SK-N-SH (cell line): ENCODE measurements around the gene C9orf50. TPM values are rescaled to one million over a fixed set of nuclear protein-coding genes. Genes with fewer than 3 reads are reported as not detected.

Experiments
- CTCF ChIA-PET: fragments of 300-600, 350-600 bp; formaldehyde crosslinking; extraction: SDS; loops from one replicate; lab custom pipeline; 2021; lab: Yijun Ruan, JAX
- POLR2A ChIA-PET: fragments of 350-600 bp; sonication (Branson Sonifier 250); formaldehyde crosslinking; extraction: SDS; loops from one replicate; lab custom pipeline; 2020; ENCODE audit warnings: antibody characterized with exemption, inconsistent platforms; lab: Yijun Ruan, JAX
- DNase-seq: peaks from one replicate; pipeline ENCODE4 v3.0.0; 2012
- H2AFZ ChIP-seq: fragments of 200-600 bp; sonication (generic); 2 replicates; pipeline ENCODE4 v1.8.1; 2016; ENCODE audit warnings: antibody characterized with exemption, mild to moderate bottlenecking, low read depth
- H3F3A ChIP-seq: fragments of 200-600 bp; sonication (generic); replicated peaks from 2 replicates; pipeline ENCODE3; 2016; ENCODE audit warnings: antibody characterized with exemption, mild to moderate bottlenecking; ENCODE audit not compliant: insufficient read depth
- H3K27ac ChIP-seq, 2 experiments: fragments of 200-500 bp in 1 of 2; fragments of 200-600 bp in 1 of 2; sonication (Bioruptor generic) in 1 of 2; sonication (generic), shearing (Covaris generic) in 1 of 2; 2 replicates each; pipeline versions ENCODE4 v1.5.1 to v1.6.1; 2014 to 2016; ENCODE audit warnings: low read depth in 2 of 2, inconsistent platforms in 1 of 2, low read length in 1 of 2, mild to moderate bottlenecking in 1 of 2, mixed read lengths in 1 of 2
- H3K27me3 ChIP-seq: fragments of 200-600 bp; sonication (generic), shearing (Covaris generic); 2 replicates; pipeline ENCODE4 v1.6.1; 2016; ENCODE audit warnings: mixed run types; ENCODE audit not compliant: insufficient read depth
- H3K36me3 ChIP-seq, 2 experiments: fragments of 200-500 bp in 1 of 2; fragments of 200-600 bp in 1 of 2; sonication (Bioruptor generic) in 1 of 2; sonication (generic) in 1 of 2; replicated peaks in 1 of 2; 2 replicates each; pipeline versions ENCODE3 to v1.5.1; 2014 to 2016; ENCODE audit warnings: low read length in 1 of 2, mild to moderate bottlenecking in 1 of 2; ENCODE audit not compliant: insufficient read depth in 2 of 2, control insufficient read depth in 1 of 2
- H3K4me1 ChIP-seq, 2 experiments: fragments of 200-500 bp in 1 of 2; fragments of 200-600 bp in 1 of 2; sonication (Bioruptor generic) in 1 of 2; sonication (generic), shearing (Covaris generic) in 1 of 2; 2 replicates each; pipeline versions ENCODE4 v1.5.1 to v1.6.1; 2014 to 2016; ENCODE audit warnings: low read depth in 1 of 2, low read length in 1 of 2, mixed run types in 1 of 2; ENCODE audit not compliant: insufficient read depth in 2 of 2, control insufficient read depth in 1 of 2
- H3K4me2 ChIP-seq: fragments of 200-600 bp; sonication (generic), shearing (Covaris generic); 2 replicates; pipeline ENCODE4 v1.6.1; 2017; ENCODE audit warnings: mixed run types
- H3K4me3 ChIP-seq, 2 experiments: fragments of 200-500 bp in 1 of 2; fragments of 200-600 bp in 1 of 2; sonication (Bioruptor generic) in 1 of 2; sonication (generic), shearing (Covaris generic) in 1 of 2; 2 replicates each; pipeline versions ENCODE4 v1.5.1 to v1.8.1; 2014 to 2016; ENCODE audit warnings: low read depth in 2 of 2, inconsistent platforms in 1 of 2, low read length in 1 of 2, mild to moderate bottlenecking in 1 of 2, mixed read lengths in 1 of 2, moderate library complexity in 1 of 2
- H3K79me2 ChIP-seq: fragments of 200-600 bp; sonication (generic); 2 replicates; pipeline ENCODE4 v1.8.1; 2017; ENCODE audit warnings: mild to moderate bottlenecking; ENCODE audit not compliant: insufficient read depth
- H3K9ac ChIP-seq: fragments of 200-600 bp; sonication (generic); 2 replicates; pipeline ENCODE4 v1.6.1; 2017; ENCODE audit warnings: mixed run types
- H3K9me2 ChIP-seq: fragments of 200-600 bp; sonication (generic); 2 replicates; pipeline ENCODE4 v1.6.1; 2017; ENCODE audit warnings: mixed run types
- H3K9me3 ChIP-seq: fragments of 200-600 bp; sonication (generic); 2 replicates; pipeline ENCODE4 v1.6.1; 2017; ENCODE audit warnings: mixed run types, mild to moderate bottlenecking, moderate library complexity
- H4K20me1 ChIP-seq: fragments of 200-600 bp; sonication (generic); 2 replicates; pipeline ENCODE4 v1.6.1; 2017; ENCODE audit warnings: mild to moderate bottlenecking, mixed run types; ENCODE audit not compliant: insufficient read depth
- EP300 ChIP-seq, 2 experiments: IDR thresholded peaks; 2 replicates each; pipeline versions ENCODE4 v1.4.0 to v1.6.1; 2012; ENCODE audit warnings: borderline replicate concordance in 1 of 2, low read depth in 1 of 2, low read length in 1 of 2
- FOSL2 ChIP-seq: IDR thresholded peaks from 2 replicates; pipeline ENCODE4 v1.4.0; 2012; ENCODE audit warnings: low read depth, mild to moderate bottlenecking, moderate library complexity, borderline replicate concordance
- FOXM1 ChIP-seq: IDR thresholded peaks from 2 replicates; pipeline ENCODE4 v1.4.0; 2012; ENCODE audit warnings: low read depth, mild to moderate bottlenecking
- GABPA ChIP-seq: IDR thresholded peaks from 2 replicates; pipeline ENCODE4 v1.4.0; 2012; ENCODE audit warnings: low read depth, mild to moderate bottlenecking
- JUND ChIP-seq: IDR thresholded peaks from 2 replicates; pipeline ENCODE4 v1.4.0; 2012
- MXI1 ChIP-seq: IDR thresholded peaks from 2 replicates; pipeline ENCODE4 v1.6.1; 2012; ENCODE audit warnings: mild to moderate bottlenecking, low read depth, low read length, improper control_type of control experiment
- NFIC ChIP-seq: IDR thresholded peaks from 2 replicates; pipeline ENCODE4 v1.4.0; 2012; ENCODE audit warnings: borderline replicate concordance
- NRF1 ChIP-seq: IDR thresholded peaks from 2 replicates; pipeline ENCODE4 v1.6.1; 2012; ENCODE audit warnings: low read depth, mild to moderate bottlenecking, low read length
- RAD21 ChIP-seq: IDR thresholded peaks from 2 replicates; pipeline ENCODE4 v1.6.1; 2012; ENCODE audit warnings: mild to moderate bottlenecking, low read length
- RXRA ChIP-seq: IDR thresholded peaks from 2 replicates; pipeline ENCODE4 v1.4.0; 2012; ENCODE audit warnings: low read depth, mild to moderate bottlenecking, borderline replicate concordance
- SIN3A ChIP-seq: IDR thresholded peaks from 2 replicates; pipeline ENCODE4 v1.6.1; 2012; ENCODE audit warnings: low read depth, mild to moderate bottlenecking, low read length, moderate library complexity, borderline replicate concordance
- USF1 ChIP-seq: IDR thresholded peaks from 2 replicates; pipeline ENCODE4 v1.4.0; 2012; ENCODE audit warnings: low read depth, borderline replicate concordance
- YY1 ChIP-seq: IDR thresholded peaks from 2 replicates; pipeline ENCODE4 v1.4.0; 2012; ENCODE audit warnings: low read depth, mild to moderate bottlenecking
- WGBS: methylation state at CpG from one replicate; pipeline ENCODE4 v1.1.6; 2017; ENCODE audit warnings: low lambda C conversion rate; 5-methylcytosine and 5-hydroxymethylcytosine counted together
- polyA plus RNA-seq, 3 experiments: library from polyadenylated mRNA; depleted of rRNA; stranded (reverse); fragments of >200 nt; gene quantifications; 2 replicates each; pipeline ENCODE4 v1.2.3, GENCODE V29; 2012
- TF ChIP-seq, protein P1 (sequence below): IDR thresholded peaks from 2 replicates; pipeline ENCODE4 v1.4.0; 2012; ENCODE audit warnings: low read depth, borderline replicate concordance
- TF ChIP-seq, protein P2 (sequence below): fragments of 150-350 bp; IDR thresholded peaks from 2 replicates; pipeline ENCODE4 v1.6.1; 2016; ENCODE audit warnings: mild to moderate bottlenecking, low read depth, low read length
- TF ChIP-seq, protein P3 (sequence below): fragments of 150-350 bp; IDR thresholded peaks from 2 replicates; pipeline ENCODE4 v1.6.1; 2017; ENCODE audit warnings: antibody characterized with exemption, low read length, low read depth, borderline replicate concordance

Gene C9orf50
- polyA plus RNA-seq, 1 of the 3 experiments (the other 2 are of a cell fraction) = 0.30 TPM

- no peak for DNase-seq
- CTCF ChIA-PET = interaction anchor here (0.6 to 1.8 kb wide), 6 partner anchors 10 to 454 kb away, joined by 3 to 7 read pairs (median 3); no protein-coding TSS in a partner anchor
- no peak overlapping the region for H3K4me2 ChIP-seq
- POLR2A ChIA-PET = interaction anchor here (0.7 to 2.0 kb wide), 3 partner anchors 10 to 90 kb away, joined by 3 to 5 read pairs (median 3); no protein-coding TSS in a partner anchor
- no peak overlapping the region for H2AFZ ChIP-seq
- no peak for TF ChIP-seq SIN3A
- TF ChIP-seq JUND = no peak
- no peak for TF ChIP-seq FOSL2
- TF ChIP-seq GABPA = no peak
- TF ChIP-seq, protein P1, sequence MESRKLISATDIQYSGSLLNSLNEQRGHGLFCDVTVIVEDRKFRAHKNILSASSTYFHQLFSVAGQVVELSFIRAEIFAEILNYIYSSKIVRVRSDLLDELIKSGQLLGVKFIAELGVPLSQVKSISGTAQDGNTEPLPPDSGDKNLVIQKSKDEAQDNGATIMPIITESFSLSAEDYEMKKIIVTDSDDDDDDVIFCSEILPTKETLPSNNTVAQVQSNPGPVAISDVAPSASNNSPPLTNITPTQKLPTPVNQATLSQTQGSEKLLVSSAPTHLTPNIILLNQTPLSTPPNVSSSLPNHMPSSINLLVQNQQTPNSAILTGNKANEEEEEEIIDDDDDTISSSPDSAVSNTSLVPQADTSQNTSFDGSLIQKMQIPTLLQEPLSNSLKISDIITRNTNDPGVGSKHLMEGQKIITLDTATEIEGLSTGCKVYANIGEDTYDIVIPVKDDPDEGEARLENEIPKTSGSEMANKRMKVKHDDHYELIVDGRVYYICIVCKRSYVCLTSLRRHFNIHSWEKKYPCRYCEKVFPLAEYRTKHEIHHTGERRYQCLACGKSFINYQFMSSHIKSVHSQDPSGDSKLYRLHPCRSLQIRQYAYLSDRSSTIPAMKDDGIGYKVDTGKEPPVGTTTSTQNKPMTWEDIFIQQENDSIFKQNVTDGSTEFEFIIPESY = no peak
- TF ChIP-seq RXRA = no peak
- no peak for TF ChIP-seq EP300 (IDR thresholded peaks at IDR 0.05; ENCODE audit: borderline replicate concordance in 1 of 2, low read depth in 1 of 2, low read length in 1 of 2)
- TF ChIP-seq, protein P2, sequence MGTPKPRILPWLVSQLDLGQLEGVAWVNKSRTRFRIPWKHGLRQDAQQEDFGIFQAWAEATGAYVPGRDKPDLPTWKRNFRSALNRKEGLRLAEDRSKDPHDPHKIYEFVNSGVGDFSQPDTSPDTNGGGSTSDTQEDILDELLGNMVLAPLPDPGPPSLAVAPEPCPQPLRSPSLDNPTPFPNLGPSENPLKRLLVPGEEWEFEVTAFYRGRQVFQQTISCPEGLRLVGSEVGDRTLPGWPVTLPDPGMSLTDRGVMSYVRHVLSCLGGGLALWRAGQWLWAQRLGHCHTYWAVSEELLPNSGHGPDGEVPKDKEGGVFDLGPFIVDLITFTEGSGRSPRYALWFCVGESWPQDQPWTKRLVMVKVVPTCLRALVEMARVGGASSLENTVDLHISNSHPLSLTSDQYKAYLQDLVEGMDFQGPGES = no peak
- no peak for TF ChIP-seq NFIC
- TF ChIP-seq, all 33 proteins: peak for 0
- Histone ChIP-seq H3K36me3 (no peaks in the 10 kb centered on the region), H3K27me3 (no peaks in the 10 kb centered on the region), H3K9ac (no peak overlapping the region), H3K27ac (no peak overlapping the region), H3K4me1 (peaks cover 0 to 10% of the 10 kb centered on the region in 2 experiments; a peak in 1 of 4 replicates), H3K4me3 (no peak overlapping the region), H4K20me1 (no peaks in the 10 kb centered on the region), H3F3A (no peaks in the 10 kb centered on the region), H3K79me2 (no peaks in the 10 kb centered on the region), H3K9me2 (no peaks in the 10 kb centered on the region), H3K9me3 (no peaks in the 10 kb centered on the region)
- WGBS = 100% methylated on average over 1 of the region's 1 CpG
Observed at GRCh38 chr9:129586245-129586644, 34.7 kb downstream of the C9orf50 start.

DNA sequence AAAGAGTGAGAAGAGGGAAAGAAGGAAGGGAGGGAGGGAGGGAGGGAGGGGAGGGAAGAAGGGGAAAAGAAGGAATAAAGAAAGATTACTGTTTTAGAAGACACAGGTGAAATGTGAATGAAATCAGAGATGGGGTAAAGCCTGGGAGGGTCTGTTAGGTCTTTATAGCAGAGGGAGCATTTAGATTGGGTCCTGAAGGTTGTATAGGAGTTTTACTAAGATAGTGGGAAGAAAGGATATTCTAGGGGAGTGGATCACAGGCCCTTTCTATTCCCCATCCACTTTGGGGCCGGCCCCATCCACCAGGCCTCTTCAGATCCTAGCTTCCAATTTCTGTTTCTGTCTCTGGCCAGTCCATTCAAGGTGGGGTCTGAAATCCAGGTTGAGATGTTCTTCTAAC is 35.5 kb downstream of the C9orf50 start:
- H3K4me1 ChIP-seq = peaks cover 0 to 10% of the 10 kb centered on the region in 2 experiments; a peak in 1 of 4 replicates
- no peak overlapping the region for H3K27ac ChIP-seq
- H3K36me3 ChIP-seq = no peaks in the 10 kb centered on the region
- no peak overlapping the region for H3K4me2 ChIP-seq
- H3K9me3 ChIP-seq = no peaks in the 10 kb centered on the region
- CTCF ChIA-PET = interaction anchor here (1.6 to 1.7 kb wide), 2 partner anchors 13 to 15 kb away, joined by 3 to 4 read pairs; no protein-coding TSS in a partner anchor
- no peak overlapping the region for H3K9ac ChIP-seq
- TF ChIP-seq MXI1 (no peak), USF1 (no peak), YY1 (no peak), GABPA (no peak), FOXM1 (no peak), RAD21 (no peak), NRF1 (no peak)
- TF ChIP-seq, protein P3, sequence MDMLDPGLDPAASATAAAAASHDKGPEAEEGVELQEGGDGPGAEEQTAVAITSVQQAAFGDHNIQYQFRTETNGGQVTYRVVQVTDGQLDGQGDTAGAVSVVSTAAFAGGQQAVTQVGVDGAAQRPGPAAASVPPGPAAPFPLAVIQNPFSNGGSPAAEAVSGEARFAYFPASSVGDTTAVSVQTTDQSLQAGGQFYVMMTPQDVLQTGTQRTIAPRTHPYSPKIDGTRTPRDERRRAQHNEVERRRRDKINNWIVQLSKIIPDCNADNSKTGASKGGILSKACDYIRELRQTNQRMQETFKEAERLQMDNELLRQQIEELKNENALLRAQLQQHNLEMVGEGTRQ = no peak
- TF ChIP-seq, all 33 proteins: peak for 0
- H3K4me3 ChIP-seq = no peak overlapping the region
- H2AFZ ChIP-seq = no peak overlapping the region
- H3K27me3 ChIP-seq = no peaks in the 10 kb centered on the region
- no peaks in the 10 kb centered on the region for H3K9me2 ChIP-seq
- POLR2A ChIA-PET = interaction anchor here (1.7 kb wide), 1 partner anchor 12 kb away, joined by 6 read pairs; no protein-coding TSS in a partner anchor
- no peaks in the 10 kb centered on the region for H3F3A ChIP-seq
- H3K79me2 ChIP-seq = no peaks in the 10 kb centered on the region
- no peak for DNase-seq
- no peaks in the 10 kb centered on the region for H4K20me1 ChIP-seq
- 90% methylated on average over 1 of the region's 1 CpG for WGBS
